ENCODE results near the gene GGT1.
"Not testable (repeated sequence)": the region's sequence is repeated elsewhere in the genome, so short reads cannot be mapped to it uniquely, and the experiment has no call there.

Gene GGT1

DNA sequence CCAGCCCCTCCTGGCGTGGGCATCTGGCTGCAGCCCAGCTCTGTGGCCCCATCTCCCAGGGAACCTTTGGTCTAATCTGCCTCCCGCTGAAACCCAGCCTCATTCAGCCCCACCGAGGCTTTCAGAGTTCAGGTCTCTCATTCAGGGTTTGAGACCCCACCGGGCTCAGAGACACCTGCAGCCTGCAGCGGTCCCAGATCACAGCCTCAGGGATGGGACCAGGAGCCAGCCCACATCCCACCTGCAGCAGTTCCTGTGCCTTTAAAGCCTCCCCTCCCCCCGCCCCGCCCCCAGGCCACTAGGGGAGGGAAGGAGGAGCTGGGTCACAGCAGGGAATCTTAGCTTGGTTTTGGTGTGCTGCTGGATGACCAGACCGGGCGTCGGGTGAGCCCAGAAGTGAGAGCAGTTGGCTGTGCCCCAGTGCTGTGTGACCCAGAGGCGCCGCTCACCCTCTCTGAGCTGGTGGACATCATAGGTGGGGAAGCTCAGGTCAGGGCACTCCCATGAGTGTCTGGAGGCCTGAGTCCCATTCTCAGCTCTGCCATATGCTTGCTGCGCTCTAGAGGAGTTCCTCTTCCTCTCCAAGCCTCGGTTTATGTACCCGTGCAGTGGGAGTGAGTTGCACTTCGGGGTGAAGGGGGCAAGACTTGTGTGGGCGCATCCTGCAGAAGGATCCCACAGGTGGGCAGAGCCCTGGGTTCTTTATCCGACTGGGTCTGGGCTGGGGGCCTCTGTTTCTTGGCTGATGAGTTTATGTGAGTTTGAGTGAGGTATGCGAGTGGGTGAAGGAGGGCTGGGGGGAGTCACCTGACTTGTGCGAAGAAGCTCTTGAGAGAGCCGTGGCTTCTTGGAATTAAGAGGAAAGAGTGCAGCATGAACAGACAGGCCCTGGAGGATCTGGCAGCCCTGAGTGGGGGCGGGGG lies at the start of gene GGT1:
GGT1 (plus strand) TSS at position 347 of the 923 bp plus-strand sequence. CDS start 7,889 bp downstream, outside the sequence.
- not testable (repeated sequence) for DNase-seq (ENCODE audit: low read depth)

DNA sequence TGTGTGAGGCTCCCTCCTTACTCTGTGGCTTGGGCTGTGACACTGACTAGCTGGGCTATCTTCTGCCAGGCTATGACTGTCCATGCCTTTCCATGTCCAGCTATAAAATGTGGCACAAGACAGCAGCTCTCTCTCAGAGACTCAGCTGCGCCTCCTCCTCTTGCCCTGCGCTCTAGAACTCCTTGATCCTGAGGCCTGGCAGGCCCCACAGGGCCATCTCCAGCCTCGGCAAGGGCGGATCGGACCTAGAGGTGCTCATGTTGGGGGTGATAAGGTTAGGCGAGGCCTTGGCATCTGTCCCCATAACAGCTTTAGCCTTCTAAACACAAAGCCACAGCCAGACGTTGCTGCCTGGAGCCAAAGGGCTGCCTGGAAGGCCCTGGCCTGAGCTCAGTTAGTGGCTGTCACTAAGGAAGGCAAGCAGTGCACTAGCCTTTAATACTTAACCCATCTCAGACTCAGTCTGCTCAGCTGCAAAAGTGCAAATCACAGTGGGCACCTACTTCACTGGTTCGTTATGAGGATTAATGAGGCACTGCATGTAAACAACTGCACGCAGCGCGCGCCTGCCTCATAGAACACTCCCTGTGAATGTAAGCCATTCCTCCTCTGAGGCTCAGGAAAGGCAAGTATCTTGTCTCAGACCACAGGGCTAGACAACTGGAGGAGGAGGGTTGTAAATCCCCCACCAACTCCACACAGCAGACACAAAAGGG lies 49.2 kb upstream of the GGT1 start:
- no peak for DNase-seq (ENCODE audit: low read depth)

DNA sequence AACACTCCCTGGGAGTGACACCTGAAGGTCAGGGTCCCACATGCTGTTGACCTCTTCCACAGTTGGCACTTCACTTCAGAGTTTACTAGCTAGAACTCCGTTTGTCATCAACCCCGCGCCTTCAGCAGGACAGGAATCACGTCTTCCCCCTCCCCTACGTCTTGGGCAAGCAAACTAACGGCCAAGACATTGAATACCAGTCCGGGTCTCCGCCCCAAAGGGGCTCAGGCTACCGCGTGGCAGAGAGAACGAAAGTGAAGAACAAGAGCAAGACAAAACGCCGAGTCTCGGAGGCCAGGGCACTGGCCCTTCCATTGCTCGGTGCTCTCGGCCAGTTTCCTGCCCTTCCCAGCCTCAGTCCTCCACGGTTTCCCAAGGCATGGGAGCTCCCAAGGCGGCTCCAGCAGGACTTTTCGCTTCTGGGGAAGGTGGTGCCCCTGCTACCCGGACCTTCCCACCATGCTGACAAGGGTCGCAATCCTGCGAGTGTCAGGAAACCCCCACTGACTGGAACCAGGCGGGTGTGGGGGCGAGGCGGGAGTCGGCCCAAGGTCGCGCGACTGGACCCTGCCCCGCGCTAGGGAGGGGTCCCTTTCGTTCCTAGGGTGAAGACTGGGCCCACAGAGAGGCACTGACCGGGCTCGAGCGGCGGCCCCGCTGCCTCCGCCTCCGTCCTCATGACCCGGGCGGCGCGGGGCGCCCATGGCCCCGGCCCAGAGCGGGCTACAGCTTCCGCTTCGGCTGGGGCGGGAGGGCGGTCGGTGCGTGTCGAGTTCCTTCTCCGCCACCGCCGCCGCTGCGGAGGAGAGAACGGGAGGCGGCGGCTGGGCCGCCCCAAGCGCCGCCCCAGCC lies 48.5 kb upstream of the GGT1 start, which contains the start of gene GUCD1:
GUCD1 (minus strand) TSS at position 826 of the 852 bp plus-strand sequence; CDS start at position 679, 147 bp downstream.
- peak; percentile 22 for DNase-seq (ENCODE audit: low read depth)

DNA sequence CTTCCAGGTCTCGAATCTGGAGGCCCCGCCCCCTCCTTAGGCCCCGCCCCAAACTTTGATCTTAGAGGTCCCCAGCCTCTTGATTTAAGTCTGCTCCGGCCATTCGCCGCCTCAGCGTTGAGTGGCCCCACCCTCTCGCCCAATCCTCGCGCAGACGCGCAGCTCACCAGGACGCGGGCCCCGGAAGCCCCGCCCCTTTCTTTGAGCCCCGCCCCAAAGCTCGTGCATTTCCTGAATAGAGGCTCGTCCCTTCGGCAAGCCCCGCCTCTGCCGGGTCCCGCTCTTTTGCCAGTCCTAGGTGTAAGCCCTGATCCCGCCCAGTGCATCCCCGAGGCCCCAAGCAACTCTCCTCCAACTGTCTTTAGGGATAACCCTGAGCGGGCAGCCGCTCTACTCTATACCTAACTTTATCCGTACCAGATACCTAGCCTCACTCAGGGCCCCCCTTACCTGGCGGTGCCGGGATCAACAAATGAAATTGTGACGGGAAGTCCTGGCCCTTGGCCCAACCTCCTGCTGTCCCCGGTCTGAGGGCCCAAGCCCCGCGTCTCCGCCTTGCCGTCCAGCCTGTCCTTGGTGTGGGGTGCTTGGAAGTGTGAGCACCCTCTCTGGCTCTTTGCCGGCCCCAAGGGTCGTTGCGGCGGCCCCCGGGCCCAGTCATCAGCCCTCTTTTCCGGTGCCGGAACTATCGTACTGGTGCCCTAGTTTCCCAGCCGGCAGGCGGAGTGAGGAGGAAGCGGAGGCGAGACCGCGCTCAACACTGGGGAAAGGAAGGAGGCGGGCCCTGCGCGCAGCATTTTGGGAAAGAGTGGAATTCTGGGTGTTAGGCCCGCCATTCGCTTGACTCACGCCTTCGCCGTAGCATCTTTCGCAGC lies 47.6 kb upstream of the GGT1 start, which contains the start of gene SNRPD3:
SNRPD3 (plus strand) TSS at position 835 of the 875 bp plus-strand sequence. CDS start 1,676 bp downstream, outside the sequence.
- DNase-seq (ENCODE audit: low read depth): peak; percentile 93

DNA sequence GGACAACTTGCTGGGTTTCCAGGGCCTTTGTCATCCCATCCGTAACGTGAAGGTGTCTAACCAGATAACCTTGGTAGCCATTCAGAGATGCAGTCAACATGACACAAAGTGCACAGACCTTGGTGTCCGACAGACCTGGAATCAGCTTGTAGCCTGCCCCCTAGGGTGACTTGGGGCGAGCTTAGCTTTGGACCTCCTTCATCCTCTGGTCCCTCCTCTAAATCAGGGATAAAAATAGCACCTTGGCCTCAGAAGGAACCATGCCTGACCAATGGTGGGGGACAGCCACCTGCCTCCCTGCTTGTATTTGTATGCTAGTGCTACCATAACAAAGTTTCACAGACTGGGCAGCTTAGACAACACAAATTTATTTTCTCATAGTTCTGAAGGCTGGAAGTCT lies 43.5 kb upstream of the GGT1 start:
- DNase-seq (ENCODE audit: low read depth): no peak

DNA sequence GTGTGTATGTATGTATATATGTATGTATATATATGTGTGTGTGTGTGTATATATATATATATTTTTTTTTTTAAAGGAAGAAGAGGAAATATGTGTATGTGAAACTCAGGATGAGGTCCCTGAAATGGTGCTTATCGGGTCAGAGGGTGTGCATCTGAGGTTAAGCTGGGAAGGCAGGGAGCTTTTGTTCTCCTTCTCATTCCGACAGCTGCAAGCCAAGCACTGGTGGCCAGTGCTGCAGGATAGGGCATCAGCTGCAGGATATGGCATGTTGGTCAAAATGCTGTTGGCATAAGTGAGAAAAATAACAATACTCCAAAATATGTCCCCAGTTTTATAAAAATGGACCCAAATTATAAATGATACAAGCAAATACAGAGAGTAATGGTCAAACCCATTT lies 39.7 kb upstream of the GGT1 start:
- no peak for DNase-seq (ENCODE audit: low read depth)

DNA sequence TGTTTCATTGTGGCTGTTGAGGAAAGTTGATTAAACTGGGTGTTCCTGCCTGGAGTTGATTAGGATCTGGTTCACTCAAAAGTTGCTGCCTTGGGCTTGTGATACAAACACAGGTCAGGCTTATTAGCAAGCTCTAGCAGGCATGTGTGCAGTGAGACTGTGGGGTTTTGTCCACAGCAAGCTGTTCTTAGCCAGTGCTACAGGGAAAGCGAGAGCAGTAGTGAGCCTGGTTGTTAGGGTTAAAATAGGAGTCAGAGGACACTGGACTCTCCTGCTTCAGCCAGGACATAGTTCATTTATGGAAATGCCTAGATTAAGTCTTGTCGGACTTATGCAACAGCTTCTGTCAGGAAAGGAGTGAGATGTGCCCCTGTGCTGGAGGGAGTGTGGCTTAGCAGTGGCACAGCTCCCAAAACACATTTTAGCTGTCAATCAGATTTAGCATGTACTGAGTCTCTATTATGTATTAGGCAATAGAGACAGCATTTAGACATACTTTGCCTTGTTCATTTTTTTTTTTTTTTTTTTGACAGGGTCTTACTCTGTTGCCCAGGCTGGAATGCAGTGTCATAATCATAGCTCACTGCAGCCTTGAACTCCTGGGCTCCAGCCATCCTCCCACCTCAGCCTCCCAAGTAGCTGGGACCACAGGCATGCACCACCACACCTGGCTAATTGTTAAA lies 38.5 kb upstream of the GGT1 start:
- no peak for DNase-seq (ENCODE audit: low read depth)

DNA sequence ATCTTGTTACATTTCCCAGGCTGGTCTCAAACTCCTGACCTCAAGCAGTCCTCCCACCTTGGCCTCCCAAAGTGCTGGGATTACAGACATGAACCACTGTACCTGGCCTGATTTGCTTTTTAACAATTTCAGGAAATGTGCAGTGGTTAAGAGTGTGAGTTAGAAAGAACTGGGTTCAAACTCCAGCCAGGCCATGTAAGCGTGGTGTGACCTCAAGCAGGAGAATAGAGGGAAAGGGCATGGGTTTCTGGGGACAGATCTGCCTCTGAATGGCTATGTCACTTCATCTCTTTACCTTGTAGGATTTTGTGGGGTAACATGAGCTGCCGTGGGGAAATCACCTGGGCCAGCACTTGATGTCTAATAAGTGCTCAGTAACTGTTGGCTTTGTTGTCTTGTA lies 37.9 kb upstream of the GGT1 start:
- no peak for DNase-seq (ENCODE audit: low read depth)

DNA sequence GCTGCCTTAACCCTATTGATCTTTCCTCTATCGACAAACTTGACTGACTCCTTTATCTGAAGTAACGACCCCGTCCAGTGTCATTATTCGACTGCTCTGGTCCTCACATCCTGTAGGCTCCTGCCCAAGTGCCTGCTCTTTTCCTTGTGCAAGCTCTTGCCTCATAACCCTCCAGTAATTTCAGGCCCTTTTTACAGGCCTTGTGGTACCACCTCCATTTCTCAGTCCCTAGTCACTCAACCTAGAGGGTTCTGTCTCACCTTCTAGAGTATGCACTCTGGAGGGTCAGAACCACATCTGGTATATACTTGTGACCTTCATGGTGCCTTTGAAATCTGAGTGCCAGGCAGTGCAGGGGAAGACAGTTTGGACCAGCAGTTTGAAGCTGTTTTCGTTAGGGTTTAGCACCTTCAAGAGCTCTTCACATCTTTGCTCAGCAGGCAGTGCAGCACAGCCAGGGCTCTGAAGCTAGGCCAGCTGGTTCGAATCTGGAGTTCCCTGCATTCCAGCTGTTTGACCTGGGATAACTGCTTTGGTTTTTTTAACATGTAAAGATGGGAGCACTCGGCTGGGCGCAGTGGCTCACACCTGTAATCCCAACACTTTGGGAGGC lies 36.0 kb upstream of the GGT1 start:
- DNase-seq (ENCODE audit: low read depth): no peak

DNA sequence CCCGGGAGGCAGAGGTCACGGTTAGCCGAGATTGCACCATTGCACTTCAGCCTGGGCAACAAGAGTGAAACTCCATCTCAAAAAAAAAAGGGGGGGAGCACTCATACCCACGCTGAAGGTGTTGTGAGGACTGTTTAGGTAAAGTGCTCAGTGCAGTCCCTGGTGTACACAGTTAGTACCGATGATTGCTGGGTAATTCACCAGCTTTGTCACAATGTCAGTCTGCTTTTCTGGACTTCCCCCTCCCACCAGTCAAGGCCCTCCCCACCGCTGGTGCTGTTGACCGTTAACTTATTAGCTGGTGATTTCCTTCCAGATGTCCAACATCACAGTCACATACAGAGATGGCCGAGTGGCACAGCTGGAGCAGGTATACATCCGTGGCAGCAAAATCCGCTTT lies 35.3 kb upstream of the GGT1 start:
- no peak for DNase-seq (ENCODE audit: low read depth)

DNA sequence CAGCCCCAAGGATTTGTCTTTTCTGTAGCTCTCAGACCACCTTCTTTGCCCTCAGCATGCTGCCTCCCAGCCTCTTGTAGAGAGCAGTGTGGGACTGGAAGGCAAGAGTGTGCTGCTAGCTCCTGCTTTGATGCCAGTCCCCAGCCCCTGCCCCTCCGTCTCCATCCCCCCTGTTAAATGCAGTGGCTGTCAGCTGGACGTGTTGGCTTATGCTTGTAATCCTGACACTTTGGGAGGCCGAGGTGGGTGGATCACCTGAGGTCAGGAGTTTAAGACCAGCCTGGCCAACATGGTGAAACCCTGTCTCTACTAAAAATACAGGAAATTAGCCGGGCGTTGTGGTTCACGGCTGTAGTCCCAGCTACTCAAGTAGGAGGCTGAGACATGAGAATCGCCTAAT lies 31.7 kb upstream of the GGT1 start:
- DNase-seq (ENCODE audit: low read depth): no peak

DNA sequence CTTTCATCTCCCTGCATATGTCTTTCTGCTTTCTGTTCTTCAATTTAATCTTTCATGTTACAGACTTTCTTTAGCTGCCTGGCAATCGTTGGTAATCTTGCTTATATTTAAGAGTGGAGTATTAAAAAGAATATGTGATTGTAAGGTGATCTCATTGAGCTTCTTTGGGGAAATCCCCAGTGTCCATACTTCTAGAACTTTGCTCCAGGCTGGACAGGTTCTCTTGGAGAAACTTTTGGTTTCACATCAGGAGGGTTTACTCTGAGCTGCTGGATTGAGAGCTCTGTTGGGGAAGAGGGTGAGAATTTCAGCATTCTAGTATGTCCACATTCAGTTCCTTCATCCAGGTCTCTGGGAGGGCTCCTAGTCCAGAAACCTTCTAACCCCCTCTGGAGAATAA lies 26.2 kb upstream of the GGT1 start:
- DNase-seq (ENCODE audit: low read depth): no peak

DNA sequence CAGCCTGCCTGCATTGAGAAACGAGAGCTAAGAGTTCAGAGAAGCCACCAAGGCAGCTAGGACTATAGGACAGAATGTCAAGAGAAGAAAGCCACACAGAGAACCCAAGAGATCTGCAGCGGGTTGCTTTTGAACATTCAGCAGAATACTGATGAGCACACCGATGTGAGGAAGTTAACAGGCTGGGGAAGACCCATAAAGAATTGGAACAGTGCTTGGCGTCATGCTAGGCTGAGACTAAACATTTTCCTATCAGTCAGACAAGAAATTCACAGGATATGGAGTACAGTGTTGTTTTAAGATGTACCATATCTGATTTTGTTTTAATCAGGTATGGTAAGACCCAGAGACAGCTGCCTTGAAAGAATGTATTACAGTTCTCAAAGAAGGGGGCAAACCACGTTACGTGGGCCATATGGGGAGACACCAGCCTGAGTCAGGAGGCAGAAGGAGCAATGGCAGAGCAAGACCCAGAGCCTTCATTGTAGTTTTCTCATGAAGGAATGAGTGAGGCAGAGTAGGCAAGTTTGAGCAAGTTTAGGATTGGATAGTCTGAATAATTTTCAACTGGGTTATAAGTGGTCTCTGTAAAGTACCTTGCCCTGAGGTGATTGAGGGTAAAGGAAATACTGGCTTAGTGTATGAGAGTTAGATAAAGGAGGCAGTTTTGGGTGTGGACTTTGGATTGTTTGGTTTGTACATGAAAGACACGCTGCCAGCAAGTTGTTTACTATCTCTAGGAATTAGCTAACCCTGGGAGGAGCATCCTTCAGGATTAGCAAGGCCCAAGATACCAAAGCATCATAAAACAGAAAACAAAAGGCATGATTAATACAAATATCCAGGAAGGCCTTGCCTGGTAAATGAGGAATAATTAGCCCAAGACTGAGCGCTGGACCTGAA lies 24.4 kb upstream of the GGT1 start:
- DNase-seq (ENCODE audit: low read depth): no peak

DNA sequence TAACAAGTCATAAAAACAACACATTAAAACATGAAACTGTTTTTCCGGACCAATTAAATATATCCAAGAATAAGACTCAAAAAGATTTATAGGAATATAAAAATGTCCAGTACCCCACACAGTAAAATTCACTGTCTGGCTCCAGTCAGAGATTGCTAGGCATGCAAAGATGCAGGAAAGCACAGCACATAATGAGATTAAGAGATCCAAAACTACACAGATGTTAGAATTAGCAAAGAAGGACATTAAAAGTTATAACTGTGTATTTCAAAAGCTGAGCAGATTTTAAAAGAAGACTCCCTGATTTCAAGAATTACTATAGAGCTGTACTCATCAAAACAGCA lies 23.8 kb upstream of the GGT1 start:
- DNase-seq (ENCODE audit: low read depth): no peak

DNA sequence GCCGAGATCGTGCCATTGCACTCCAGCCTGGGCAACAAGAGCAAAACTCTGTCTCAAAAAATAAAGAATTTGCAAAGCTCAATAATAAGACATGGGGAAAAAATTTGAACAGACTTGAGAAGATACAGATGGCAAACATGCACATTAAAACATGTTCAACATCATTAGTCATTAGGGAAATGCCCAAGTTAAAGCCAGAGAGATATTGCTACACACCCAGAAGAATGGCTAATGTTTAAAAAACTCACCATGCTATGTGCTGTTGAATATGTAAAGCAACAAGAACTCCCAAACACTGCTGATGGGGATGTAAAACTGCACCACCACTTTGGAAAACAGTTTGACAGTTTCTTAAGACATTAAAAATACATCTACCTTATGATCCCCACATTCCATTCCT lies 22.7 kb upstream of the GGT1 start:
- no peak for DNase-seq (ENCODE audit: low read depth)

DNA sequence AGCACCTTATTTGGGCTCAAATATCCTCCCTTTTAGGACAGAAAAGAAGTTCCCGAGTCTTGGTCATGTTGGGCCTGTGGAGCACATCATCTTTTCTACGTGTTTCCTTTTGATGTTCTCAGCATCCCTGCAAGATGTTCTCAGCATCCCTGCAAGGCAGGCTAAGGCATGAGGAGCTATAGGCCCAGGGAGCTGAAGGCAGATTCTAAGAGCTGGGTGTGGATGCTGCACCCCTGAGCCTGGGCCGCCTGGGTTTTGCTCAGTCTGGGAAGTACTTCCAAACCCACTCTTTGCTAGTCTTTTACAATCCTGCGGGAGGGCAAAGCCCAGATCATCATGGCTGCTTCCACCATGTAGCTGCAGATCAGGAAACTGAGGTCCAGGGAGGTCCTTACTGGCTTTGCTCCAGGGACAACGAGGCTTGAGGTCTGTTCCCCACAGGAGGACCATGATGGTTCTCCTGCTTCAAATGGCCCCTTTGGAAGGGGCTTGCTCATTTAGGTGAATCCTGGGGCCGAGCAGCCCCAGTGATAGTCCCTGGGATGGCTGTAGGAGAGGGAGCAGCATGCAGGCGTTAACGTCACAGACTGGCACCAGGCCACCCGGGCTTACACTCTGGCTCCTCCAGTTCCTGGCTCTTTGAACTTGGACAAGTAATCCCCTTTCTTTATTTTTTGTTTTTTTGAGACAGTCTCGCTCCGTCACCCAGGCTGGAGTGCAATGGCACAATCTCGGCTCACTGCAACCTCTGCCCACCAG lies 20.8 kb upstream of the GGT1 start:
- no peak for DNase-seq (ENCODE audit: low read depth)

DNA sequence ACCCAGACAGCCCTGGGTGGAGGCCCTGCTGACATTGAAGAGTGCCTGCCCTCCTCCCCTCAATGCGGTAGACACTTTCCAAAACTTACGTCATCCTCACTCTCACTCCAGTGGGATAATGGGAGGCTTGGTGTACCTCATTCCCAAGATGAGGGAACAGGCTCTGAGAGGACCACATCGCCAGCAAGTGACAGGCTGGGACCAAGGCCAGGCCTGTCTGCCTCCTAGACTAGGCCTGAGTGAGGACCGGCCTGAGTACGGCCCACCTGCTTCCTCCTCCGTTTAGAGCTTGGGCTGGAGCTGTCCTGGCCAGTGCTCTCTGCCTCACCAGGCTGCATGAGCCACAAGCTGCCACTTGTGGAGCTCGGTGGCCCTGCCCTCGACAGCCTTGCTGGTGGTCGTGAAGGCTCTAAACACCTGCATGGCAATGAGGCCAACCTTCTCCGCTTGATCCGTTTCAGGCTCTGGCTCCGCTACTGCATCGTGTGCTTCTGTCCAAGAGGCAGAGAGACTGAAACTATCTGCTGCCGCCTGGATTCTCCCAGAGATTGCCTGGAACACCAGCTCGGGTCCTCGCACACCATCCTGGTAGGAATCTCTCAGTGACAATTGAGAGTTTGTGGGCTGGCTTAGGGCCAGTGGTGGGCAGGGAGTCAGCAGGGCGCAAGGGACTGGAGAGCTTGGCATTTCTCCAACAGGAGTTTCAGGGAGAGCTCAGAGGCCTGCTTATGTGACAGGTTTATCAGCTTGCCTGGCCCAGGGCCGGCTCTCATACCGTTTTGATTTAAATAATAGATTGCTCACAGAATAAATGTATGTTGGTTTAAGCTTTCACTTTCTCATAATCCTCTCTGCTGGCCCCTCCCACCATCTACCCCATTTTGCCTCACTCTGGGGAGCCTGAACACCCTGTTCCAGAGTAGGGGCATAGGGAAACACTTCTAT lies 19.5 kb upstream of the GGT1 start:
- DNase-seq (ENCODE audit: low read depth): no peak
